NCI-H510A (cell line): ENCODE results near the gene CCR5.
"Not testable (repeated sequence)": the region's sequence is repeated elsewhere in the genome, so short reads cannot be mapped to it uniquely, and the experiment has no call there.

Experiments
- DNase-seq: peaks from one replicate; lab custom pipeline; 2025; lab: John Stamatoyannopoulos, UW

The CCR5 gene

DNA sequence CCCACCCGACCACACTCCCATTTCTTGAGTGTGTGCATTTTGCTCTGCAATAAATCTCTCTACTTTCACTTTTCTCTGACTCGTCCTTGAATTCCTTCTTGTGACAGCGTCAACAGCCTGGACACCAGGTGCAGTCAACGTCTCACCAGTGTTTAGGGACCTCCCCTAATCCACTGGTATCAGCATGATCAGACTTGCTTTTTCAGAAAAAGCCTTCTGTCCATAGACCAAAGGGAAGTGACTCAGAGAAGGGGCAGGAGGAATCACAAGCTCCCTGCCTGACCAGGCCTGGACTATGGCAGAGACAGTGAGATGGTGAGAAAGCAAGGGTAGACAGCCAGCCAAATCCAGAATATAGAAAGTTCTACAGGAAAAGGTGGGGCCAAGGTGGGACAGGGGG, 15.5 kb downstream of the CCR5 start:
- no peak for DNase-seq

DNA sequence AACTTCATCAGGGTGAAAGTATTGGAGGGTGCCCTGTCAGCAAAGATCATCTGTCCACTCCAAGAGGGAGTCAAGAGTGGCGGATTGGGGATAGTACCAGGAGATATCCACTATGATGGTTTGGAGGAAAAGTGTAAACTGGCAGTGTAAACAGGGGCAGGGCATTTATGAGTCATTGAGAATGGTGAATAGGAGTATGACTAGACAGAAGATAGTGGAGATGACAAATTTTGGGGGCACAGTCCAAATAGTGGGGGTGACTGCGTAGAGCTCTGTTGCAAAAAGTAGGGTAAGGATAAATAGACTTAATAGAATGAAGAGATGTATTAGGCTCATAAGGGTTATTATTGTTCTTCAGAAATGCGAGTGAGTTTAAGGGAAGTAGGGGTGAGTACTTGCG, 18.1 kb downstream of the CCR5 start:
- not testable (repeated sequence) for DNase-seq

DNA sequence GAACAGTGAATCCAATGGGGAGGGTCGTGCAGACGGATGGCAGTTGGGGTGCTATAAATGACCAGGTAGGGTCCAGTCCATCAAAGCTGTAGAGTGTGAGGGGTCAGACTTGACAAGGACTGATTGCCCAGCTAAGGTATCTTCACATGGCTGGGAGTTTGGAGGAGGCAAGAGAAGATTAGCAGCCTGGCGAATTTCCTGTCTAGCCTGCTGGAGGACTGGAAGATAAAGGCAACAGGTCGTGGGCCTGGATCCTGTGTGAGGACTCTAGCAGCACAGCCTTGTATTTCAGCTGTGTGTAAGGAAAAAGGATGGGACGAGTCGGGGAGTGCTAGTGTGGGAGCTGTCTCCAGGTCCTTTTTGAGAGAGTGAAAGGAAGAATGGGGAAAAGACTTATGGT, 18.6 kb downstream of the CCR5 start:
- DNase-seq: no peak

GRCh38 chr3:46391526-46391925, 20.8 kb downstream of the CCR5 start:
- not testable (repeated sequence) for DNase-seq

GRCh38 chr3:46393011-46393410, 22.3 kb downstream of the CCR5 start:
- no peak for DNase-seq

- DNase-seq: peak; percentile 25
These were observed 23.0 kb downstream of the CCR5 start for GRCh38 chr3:46393554-46394434.

GRCh38 chr3:46395210-46395661, 24.5 kb downstream of the CCR5 start:
- no peak for DNase-seq

DNA sequence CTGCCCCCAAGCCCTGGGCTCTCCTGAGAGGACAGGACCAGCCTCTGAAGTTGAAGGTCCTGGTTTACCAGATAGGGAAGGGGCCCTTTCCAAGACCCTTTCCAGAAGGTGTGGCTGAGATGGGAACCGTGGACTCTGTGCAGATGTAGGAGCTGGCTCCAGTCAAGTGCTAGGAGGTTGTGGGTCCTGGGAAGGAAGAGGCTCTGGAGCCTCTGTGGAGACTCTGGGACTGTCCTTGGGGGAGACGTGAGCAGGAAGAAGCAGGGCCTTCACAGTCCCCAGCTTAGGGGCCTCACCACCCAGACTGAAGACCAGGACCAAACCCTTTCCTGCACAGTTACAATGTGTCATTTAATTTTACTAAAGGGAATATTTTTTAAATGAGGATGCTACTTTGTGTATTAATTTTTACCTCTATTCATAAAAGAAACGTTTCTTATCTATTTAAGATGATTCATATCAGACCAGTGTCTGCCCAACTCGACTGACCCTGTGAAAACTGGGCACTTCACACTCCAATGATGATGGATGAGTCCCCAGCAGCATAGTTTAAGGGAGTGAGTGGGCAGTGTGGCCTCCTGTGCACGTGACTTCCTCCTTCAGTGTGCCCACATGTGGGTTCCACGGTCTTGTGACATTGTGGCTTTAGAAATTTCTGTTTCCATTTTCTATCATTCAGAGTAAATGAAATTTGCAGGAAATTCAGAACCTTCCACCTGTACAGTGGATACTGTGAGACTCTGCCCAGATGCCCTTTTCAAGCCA, 25.2 kb downstream of the CCR5 start:
- DNase-seq: no peak

DNA sequence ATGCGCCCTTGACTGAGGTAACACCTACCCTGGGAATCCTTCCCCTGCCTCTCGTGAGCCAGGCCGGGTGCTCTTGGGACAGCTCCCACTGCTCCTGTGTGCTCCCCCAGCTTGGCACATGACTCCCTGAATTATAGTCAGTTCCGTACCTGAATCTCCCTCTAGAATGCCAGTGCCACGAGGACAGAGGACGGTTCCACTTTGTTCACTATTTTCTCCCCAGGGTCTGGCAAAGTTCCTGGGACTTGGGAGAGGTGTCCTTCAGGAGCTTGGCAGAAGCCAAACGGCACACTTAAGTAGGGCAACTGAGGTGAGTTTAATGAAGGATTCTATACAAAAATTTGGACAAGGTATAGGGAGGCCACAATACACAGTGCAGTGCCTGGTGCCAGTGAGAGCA, 26.4 kb downstream of the CCR5 start:
- DNase-seq: no peak

GRCh38 chr3:46398186-46398955, 27.6 kb downstream of the CCR5 start:
- DNase-seq: no peak

GRCh38 chr3:46399098-46399497, 28.4 kb downstream of the CCR5 start:
- DNase-seq: no peak

DNA sequence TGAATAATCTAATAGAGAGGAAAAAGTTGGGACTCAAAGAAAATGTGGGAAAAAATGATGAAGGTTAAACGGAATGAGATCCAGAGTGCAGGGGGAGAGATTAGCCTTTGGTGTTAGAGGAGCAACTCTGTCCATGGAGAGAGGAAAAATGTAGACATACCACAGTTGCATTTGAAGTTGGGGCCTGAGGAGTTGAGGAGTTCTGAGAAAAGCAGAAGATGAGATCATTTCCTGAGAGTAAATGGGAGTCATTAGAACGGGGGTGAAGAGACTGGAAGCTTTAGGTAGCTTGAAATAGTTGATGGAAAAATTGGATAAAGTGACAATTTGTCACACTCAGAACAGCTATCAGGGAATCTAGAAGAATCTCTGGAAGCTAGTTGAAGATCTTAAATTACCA, 28.8 kb downstream of the CCR5 start:
- no peak for DNase-seq

DNA sequence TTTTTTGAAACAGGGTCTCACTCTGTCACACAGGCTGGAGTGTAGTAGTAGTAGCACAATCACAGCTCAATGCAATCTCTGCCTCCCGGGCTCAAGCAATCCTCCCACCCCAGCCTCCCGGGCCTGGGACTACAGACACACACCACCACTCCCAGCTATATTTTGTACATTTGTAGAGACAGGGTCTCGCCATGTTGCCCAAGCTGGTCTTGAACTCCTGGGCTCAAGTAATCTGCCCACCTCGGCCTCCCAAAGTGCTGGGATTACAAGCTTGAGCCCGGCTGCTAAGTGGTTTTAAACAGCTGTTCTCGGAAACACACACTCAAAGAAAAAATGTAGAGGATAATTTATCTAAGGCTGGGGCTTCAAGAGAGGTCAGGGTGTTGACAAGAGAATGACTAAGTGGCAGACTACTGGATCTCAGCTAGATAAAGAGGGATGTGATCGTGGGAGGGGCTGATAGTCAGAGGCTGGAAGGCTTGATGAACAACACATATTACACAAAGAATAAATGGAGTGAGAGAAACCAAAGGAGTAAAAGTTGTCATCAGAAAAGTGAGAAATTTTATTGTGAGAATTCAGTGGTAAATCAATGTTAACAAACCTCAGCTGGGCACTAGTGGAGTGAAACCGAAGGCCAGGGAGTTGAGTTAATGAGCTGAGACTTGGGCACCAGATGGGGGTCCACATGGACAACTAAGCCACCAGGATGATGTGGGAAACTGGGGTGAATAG, 29.4 kb downstream of the CCR5 start:
- peak; percentile 20 for DNase-seq

- DNase-seq: no peak
These were observed 30.1 kb downstream of the CCR5 start for GRCh38 chr3:46400846-46401245.

DNA sequence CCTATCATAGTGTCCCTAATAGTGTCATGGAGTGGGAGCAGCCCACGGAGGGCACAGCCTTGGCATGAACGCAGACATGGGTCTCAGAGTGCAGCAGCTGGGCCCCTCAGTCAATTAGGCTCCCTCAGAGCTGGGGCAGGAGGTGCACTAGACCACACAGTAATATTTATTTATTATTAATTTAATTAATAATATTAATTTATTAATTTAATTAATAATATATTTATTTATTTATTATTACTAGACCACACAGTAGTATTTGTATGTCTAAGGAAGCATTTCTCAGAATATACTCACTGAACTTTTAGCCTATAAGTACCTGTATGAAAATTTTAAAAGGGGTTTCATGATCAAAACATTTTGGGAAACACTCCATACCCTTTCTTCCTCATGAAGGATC, 30.8 kb downstream of the CCR5 start:
- DNase-seq: no peak

DNA sequence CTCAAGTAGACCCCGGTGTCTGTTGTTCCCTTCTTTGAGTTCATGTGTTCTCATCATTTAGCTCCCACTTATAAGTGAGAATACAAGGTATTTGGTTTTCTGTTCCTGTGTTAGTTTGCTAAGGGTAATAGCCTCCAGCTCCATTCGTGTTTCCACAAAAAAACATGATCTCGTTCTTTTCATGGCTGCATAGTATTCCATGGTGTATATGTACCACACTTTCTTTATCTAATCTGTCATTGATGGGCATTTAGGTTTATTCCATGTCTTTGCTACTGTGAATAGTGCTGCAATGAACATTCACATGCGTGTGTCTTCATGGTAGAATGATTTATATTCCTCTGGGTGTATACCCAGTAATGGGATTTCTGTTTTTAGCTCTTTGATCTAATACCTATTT, 32.2 kb downstream of the CCR5 start:
- DNase-seq: not testable (repeated sequence)

- DNase-seq: peak; percentile 28
These were observed 34.7 kb downstream of the CCR5 start for GRCh38 chr3:46405301-46406019.

- no peak for DNase-seq
These were observed 35.7 kb downstream of the CCR5 start for GRCh38 chr3:46406443-46406787.

- no peak for DNase-seq
These were observed 36.3 kb downstream of the CCR5 start, which contains the start of the genes CCR5AS and CCRL2 for GRCh38 chr3:46406788-46407611. Gene CCR5AS (minus strand): TSS chr3:46407066. Gene CCRL2 (plus strand): TSS chr3:46407259. CDS start chr3:46408080, 821 bp downstream.

- DNase-seq: peak; percentile 35
These were observed 37.2 kb downstream of the CCR5 start for GRCh38 chr3:46407970-46408369.
